ENCODE results near the gene MAP4K2.
"Not testable (repeated sequence)": the region's sequence is repeated elsewhere in the genome, so short reads cannot be mapped to it uniquely, and the experiment has no call there.

MAP4K2 gene

GRCh38 chr11:64803158-64803845 lies at the start of gene MAP4K2:
TSS of gene MAP4K2 (minus strand) at chr11:64803214. CDS start at chr11:64803149, 65 bp downstream.
- DNase-seq, result peak; percentile 63 to 84 (median 76)

GRCh38 chr11:64851831-64852351 lies 48.9 kb upstream of the MAP4K2 start:
- no peak for DNase-seq

- DNase-seq, result peak in 1 of 4 experiments; percentile 29
These were observed 48.1 kb upstream of the MAP4K2 start for GRCh38 chr11:64850979-64851567.

GRCh38 chr11:64849598-64850356 lies 46.8 kb upstream of the MAP4K2 start:
- DNase-seq, result no peak

GRCh38 chr11:64848826-64849597 lies 46.0 kb upstream of the MAP4K2 start:
- DNase-seq, result peak in 1 of 4 experiments; percentile 32

GRCh38 chr11:64848214-64848825 lies 45.3 kb upstream of the MAP4K2 start:
- DNase-seq, result no peak

GRCh38 chr11:64846998-64847666 lies 44.1 kb upstream of the MAP4K2 start:
- DNase-seq, result peak; percentile 79 to 97 (median 92)

GRCh38 chr11:64845776-64846129 lies 42.7 kb upstream of the MAP4K2 start:
- not testable (repeated sequence) for DNase-seq

- DNase-seq, result no peak
These were observed 42.2 kb upstream of the MAP4K2 start for GRCh38 chr11:64845129-64845775.

GRCh38 chr11:64844330-64845128 lies 41.5 kb upstream of the MAP4K2 start, which contains the start of gene CDC42BPG:
TSS of gene CDC42BPG (minus strand) at chr11:64844653. CDS start at chr11:64844569, 84 bp downstream.
- peak; percentile 26 to 66 (median 40) for DNase-seq

- no peak for DNase-seq
These were observed 40.8 kb upstream of the MAP4K2 start for GRCh38 chr11:64843686-64844329.

GRCh38 chr11:64842851-64843685 lies 40.1 kb upstream of the MAP4K2 start:
- no peak for DNase-seq

GRCh38 chr11:64842366-64842759 lies 39.3 kb upstream of the MAP4K2 start:
- DNase-seq, result no peak

- no peak for DNase-seq
These were observed 38.8 kb upstream of the MAP4K2 start for GRCh38 chr11:64841592-64842365.

- no peak for DNase-seq
These were observed 37.1 kb upstream of the MAP4K2 start for GRCh38 chr11:64839887-64840782.

GRCh38 chr11:64839335-64839734 lies 36.3 kb upstream of the MAP4K2 start:
- no peak for DNase-seq
